Epithelial cell of proximal tubule (primary cell): ENCODE data around the gene MAN2B2. TPM values are rescaled to one million over a fixed set of nuclear protein-coding genes. Genes with fewer than 3 reads are reported as not detected.

Source experiments
- DNase-seq: peaks from one replicate; pipeline ENCODE4 v3.0.0-alpha.2; 2011; ENCODE audit warnings: low read depth
- H3K4me3 ChIP-seq: 2 replicates; pipeline ENCODE4 v1.5.1; 2011; ENCODE audit warnings: low read depth, mild to moderate bottlenecking, low read length
- total RNA-seq: library from RNA; depleted of rRNA; stranded (reverse); fragments of >200 nt; gene quantifications from 2 replicates; pipeline ENCODE4 v1.2.3, GENCODE V29; 2015
- TF ChIP-seq, protein P1 (sequence below): conservative IDR thresholded peaks from 2 replicates; pipeline ENCODE4 v1.5.1; 2012; ENCODE audit warnings: low read depth, mild to moderate bottlenecking, low read length

Gene MAN2B2
- total RNA-seq, 1 donor from 2014 or later = 20.6 TPM

DNA sequence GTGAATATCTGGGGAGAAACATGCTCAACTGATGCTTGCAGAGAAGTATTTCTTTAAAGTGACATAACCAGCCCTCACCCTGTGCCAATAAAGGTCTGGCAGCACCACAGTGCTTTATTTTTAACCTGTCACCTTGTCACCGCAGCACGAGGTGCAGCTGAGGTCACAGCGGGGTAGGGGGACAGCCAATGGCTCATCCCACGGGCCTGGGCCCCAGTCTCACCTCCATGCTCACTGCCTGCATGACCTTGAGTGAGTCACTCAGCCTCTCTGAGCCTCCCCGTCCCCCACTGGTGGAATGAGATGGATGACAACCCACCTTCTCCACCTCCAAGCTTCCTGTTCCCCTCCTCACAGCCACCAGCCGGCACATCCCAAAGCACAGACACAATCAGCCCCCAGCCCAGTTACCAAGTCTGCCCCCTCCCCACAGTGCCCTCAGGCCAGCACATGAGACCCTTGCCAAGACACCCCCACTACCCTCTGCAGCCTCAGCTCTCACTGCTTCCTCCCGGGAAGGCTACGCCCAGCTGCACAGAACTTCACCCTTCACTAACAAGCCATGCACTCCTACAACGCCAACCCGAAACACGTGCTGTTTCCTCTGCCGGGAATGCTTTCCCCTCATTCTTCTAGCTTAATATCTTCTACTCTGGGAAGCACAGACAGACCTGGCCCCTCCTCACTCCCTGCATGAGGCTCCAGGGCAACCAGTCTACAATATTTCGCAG lies 24.9 kb upstream of the MAN2B2 start:
- DNase-seq = no peak
- TF ChIP-seq, protein P1, sequence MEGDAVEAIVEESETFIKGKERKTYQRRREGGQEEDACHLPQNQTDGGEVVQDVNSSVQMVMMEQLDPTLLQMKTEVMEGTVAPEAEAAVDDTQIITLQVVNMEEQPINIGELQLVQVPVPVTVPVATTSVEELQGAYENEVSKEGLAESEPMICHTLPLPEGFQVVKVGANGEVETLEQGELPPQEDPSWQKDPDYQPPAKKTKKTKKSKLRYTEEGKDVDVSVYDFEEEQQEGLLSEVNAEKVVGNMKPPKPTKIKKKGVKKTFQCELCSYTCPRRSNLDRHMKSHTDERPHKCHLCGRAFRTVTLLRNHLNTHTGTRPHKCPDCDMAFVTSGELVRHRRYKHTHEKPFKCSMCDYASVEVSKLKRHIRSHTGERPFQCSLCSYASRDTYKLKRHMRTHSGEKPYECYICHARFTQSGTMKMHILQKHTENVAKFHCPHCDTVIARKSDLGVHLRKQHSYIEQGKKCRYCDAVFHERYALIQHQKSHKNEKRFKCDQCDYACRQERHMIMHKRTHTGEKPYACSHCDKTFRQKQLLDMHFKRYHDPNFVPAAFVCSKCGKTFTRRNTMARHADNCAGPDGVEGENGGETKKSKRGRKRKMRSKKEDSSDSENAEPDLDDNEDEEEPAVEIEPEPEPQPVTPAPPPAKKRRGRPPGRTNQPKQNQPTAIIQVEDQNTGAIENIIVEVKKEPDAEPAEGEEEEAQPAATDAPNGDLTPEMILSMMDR = no peak
- no peak overlapping the region for H3K4me3 ChIP-seq

DNA sequence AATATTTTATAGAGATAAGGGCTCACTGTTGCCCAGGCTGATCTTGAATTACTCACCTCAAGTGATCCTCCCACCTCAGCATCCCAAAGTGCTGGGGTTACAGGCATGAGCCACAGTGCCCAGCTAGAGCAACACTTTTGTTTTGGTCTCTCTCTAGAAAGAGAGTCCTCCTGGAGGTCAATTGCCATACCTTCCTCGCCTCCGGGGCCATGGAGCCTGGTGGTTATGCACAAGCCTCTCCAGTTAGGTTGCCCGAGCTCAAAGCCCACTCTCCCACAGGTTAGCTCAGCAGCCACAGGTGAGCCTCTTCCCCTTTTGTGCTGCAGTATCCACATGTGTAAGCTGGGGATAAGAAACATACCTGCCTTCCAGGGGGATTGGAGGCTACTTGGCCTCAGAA lies 24.2 kb upstream of the MAN2B2 start:
- H3K4me3 ChIP-seq = no peak overlapping the region
- TF ChIP-seq, protein P1 = no peak
- no peak for DNase-seq

DNA sequence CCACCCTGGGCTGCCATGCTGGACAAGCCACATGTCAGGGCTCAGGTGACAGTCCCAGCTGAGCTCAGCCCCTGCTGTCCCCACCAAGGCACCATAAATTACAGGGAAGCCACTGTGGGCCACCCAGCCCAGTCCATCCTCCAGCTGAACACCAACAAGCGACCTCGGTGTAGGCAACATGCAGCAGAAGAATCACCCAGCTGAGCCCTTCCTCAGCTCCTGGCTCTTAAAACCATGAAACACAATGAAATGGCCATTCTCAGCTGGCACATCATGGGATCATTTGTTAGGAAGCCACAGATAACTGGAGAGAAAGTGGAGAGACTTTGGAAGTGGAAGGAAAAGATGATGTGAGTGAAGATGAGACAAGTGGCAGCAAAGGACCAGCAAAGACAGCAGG lies 23.3 kb upstream of the MAN2B2 start:
- DNase-seq = no peak
- H3K4me3 ChIP-seq = no peak overlapping the region
- TF ChIP-seq, protein P1 = no peak

DNA sequence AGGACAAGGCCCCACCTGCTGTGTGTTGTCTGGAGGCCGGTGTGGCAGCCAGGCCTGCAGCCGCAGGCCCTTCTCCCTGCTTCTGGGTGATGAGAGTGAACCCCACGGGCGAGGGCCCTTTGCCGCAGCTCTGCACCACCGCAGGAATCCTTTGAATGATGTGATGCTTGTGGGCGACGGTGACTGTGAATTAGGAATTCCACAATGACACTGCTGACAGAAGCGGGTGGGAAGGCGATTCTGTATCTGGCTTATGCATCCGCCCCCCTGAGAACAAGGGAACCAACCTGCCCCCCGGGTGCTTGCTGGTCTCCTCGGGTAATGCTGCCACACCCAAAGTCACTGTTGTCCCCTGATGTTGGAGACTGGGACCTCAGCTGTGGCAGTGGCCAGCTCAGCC lies 19.5 kb upstream of the MAN2B2 start:
- DNase-seq = no peak
- TF ChIP-seq, protein P1 = no peak
- no peak overlapping the region for H3K4me3 ChIP-seq

DNA sequence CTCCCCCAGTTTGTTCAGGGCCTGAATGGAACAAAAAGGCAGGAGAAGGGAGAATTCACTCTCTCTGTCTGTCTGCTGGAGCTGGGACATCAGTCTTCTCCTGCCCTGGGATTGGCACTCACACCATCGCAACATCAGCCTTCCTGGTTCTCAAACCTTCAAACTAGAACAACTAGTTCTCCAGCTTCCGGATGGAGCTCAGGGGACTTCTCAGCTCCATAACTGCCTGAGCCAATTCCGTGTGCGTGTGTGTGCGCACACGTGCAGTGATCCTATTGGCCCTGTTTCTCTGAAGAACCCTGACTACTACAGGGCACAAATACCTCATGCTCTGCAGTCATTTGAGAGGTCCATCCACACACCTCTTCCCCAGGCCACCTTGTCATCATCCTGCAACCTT lies 18.7 kb upstream of the MAN2B2 start:
- no peak for DNase-seq
- TF ChIP-seq, protein P1 = no peak

DNA sequence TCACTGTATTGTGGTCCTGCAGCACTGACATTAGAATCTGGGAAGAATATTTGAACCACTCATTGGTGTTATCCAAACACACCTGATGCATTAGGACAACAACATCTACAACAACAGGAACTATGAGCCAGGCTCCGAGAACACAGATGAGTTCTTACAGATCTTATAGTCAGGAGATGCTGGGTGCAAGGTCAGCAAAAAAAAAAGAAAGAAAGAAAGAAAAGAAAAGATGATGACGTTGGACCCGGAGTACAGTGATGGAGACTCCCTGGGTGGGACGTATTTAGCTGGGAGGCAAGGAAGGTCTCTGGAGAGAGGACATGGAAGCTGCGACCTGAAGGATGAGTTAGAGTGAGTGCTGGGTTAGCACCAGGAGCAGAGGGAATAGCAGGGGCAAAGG lies 17.8 kb upstream of the MAN2B2 start:
- TF ChIP-seq, protein P1 = no peak
- H3K4me3 ChIP-seq = no peak overlapping the region
- no peak for DNase-seq

More for the DNA sequence above, 18.7 kb upstream of the MAN2B2 start:
- H3K4me3 ChIP-seq = no peak overlapping the region

DNA sequence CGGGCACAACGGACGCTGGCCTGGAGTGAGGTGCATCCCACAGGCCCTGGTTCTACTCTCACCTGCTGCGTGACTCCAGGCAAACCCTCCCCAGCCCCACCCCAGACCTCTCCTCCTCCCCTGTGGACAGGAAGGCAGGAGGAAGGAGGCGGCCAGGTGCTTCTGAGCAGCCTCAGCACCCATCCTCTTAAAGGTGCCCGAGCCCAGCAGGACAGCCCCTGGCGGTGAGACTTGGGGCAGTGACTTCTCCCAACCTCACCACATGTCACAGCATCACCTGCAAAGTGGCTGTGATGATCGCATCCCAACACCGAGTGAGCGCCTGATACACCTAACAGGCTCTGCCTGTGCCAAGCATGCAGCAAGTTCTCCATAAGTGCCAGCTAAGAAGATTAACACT lies 17.1 kb upstream of the MAN2B2 start:
- H3K4me3 ChIP-seq = no peak overlapping the region
- TF ChIP-seq, protein P1 = no peak
- no peak for DNase-seq
